NCI-H345 (cell line): ENCODE results near the gene TRERF1.

ENCODE experiments used
- DNase-seq: peaks from one replicate; lab custom pipeline; 2025; lab: John Stamatoyannopoulos, UW

TRERF1 gene

DNA sequence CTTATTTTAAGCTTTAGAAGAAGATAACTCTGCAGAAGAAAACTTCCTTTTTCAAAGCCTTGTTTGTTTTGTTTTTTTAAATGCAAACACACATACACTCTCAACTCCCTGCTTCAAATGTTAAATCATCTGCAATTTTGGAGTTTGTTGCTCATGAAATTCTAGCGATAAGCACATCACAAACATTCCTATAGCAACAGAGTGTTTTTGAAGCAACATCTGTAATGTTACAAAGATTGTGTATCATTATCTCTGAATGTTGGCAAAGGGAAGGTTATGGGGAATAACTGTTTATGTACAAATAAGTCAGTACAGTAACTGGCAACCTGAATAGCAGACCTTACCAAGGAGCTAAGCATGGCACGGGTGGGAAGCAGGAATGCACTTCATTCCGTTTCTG, 149.3 kb downstream of the TRERF1 start:
- DNase-seq, result no peak

DNA sequence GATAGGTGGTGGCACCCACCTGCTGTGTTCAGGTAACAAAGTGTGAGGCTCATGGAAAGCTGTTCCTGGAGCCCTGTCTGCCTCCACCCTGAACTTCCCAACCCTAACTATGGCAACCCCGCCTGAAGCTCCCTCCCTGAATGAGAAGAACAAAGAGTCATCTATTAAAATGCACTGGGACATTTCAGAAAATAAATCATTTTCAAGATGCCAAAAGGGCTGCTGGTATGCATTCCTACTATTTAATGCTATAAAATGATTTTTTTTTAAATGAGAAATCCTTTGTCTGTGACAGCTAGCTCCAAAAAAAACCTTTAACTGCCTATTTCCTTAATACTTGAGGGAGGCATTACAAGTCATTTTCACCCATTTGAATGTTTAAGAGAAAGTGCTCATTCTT, 149.7 kb downstream of the TRERF1 start:
- no peak for DNase-seq

DNA sequence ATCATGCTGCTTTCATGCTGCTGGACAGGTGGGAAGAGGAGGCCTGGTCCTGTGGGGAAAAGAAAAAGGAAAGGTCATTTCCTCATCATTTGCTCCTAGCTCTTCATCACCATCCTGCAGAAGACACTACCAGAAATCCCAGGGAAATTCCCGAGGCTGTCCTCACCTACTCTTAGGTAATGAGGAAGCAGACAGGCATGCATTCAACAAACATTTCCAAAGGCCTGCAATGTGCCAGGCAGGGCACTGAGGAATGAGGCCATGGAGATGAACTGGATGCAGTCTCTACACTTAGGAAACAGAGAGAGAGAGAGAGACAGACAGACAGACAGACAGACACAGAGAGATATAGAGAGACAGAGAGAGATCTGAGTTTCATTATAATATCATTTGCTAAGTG, 151.0 kb downstream of the TRERF1 start:
- DNase-seq, result no peak

DNA sequence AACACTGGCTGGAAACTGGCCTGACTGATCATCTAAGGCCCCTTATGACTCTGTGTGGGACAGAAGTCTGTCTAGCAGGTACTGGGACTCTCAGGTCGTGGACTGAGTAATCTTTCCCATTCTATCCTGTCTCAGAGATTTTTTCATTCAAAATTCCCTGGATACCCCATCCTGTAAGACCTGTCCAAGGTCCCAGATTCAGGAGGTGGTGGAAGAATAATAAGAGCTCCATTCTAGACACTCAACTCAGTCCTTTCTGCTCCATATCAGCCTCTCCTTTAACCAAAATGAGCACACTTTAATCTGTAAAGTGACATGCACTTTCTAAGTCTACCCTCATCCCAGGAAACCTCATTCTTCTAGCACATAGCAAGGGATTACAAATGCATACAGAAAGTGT, 151.5 kb downstream of the TRERF1 start:
- no peak for DNase-seq

DNA sequence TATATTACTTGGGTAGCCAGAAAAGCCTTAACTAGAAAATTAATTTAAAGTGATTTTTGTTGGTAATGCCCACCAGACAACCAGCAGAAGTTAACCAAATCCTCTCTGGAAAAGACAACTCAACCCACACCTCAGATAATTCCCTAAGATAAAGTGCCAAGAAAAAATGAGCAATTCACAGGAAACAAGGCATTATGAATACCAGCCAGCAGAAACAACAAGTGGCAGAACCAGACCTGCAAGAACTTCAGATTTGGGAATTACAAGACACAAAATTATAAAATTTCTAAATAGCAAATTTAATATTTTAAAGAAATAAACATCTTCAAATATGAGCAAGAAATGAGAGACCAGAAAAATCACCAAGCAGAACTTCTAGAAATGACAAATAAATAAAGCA, 154.1 kb downstream of the TRERF1 start:
- DNase-seq, result no peak

DNA sequence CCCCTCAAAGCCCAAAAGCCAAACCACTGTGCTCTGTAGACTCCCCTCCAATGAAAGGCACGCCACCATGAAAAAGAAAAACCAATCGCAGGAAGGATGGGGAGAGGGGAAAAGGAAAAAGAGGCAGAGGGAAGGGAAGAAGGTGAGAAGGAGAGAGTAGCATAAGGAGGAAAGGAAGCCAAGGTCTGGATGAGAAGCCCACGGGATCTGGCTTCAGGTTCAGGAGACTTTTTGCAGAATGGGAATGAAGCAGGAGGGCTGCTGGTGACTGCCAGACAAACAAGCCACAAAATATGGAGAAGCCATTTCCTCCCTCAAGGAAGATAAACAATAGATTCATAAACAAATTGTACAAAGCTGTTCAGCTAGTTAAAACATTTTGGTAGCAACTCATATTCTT, 155.1 kb downstream of the TRERF1 start:
- DNase-seq, result no peak

DNA sequence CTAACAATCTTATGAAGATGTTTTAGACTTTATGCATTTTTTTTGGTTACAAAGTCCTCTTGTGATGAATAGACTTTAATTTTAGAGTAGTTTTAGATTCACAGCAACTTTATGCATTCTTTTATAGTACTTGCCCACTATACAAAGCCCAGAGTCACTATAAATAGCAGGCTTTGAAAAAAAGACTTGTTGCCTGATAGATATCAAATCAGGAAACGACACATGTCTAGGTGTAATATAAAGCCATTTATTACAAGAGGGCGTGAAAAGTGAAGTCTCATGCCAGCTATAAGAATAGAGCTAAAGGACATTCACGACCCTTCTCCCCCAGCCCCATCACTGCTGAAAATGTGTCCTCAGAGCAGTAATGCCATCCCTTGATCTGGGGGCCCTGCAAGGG, 156.0 kb downstream of the TRERF1 start:
- DNase-seq, result no peak

DNA sequence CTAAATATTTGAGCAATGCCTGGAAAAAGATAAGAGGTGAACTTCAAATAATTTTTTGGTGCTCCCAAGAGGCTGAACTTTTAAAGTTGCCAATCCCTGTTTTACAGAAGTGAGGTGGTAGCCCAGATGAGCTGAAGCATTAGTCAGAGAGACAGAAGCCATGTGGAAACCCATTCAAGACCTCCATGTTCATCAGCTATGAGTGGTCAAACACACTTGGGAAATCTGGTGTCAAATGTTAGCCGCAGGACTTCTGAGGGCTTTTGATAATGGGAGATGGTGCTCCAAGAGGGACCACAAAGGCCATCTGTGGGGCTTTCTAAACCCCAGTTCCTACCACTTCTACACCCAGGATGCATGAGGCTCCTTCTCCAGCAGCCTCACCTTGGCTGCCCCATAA, 156.5 kb downstream of the TRERF1 start:
- DNase-seq, result no peak

DNA sequence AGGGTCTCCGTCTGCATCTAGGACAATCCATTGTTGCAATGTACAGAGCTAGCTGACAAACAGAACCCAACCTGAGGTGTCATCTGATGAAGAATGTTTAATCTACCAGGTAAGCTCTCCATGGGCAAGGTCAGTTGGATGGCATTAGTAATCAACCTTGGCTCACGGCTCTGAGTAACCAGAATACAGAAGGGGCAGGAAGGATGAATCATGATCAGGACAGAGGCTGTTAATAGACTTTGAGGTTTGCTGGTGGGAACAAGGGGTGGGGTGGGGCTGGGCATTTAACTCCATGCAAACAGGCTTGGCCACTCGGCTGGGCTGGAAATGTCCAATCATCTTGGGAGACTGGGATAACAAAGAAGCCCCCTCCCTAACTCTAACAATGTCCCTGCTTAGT, 157.0 kb downstream of the TRERF1 start:
- no peak for DNase-seq

DNA sequence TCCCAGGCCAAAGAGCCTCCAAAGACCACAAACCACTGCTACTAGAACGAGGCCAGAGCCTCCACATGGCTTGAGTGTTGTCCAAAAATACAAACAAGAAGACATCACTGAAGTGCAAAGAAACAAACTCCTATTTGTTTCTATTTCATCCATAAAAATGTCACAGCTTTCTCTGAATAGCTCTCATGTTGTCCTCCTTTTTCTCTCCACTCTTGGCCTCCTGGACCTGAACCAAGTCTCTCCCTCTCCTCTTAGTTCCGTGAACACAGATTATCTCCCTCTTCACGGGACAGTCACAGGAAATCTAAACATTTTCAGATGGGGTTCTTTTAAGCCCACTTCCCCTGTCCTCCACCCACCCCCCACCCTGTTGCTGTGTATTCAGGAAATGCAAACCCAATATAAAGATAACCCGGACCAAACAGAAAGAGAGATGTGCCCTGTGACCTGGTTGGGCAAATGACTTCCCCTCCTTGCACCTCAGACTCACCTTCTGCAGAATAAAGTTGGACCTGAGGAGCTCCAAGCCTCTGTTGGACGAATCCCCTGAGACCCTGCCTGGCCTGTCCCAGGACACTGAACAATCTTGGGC, 158.2 kb downstream of the TRERF1 start:
- DNase-seq, result no peak

DNA sequence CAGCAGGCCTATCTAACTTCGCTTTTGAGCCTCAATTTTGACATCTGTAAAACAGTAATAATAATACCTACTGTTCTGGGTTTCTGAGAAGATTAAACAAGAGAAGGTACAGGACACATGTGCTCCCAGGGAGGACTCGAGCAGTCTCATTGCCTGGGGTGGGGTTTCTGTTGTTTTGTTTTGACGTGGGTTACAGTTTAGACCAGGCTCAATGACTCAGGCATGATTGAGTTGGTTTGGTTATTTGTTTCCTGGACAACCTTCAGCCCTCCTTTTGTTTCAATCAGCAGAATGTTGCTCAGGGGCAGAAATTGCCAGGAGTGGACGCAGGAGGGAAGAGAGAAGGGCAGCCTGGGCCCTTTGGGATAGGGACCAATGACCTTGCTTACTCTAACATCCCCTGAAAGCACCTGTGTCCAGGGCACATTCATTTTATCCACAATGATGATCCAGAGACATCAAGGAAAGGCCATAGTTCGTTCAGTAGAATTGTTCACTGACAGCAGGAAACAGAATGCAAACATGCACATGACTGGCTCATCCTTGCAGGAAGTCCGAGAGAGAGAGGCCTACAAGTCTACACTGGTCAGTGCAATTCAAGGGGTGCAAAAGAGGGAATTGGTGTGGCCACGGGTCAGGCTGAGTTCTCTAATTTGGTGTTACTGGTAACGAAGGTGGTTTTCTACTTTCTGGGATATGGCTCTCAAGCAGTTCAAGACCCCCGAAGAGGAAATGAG, 159.6 kb downstream of the TRERF1 start:
- DNase-seq, result no peak

DNA sequence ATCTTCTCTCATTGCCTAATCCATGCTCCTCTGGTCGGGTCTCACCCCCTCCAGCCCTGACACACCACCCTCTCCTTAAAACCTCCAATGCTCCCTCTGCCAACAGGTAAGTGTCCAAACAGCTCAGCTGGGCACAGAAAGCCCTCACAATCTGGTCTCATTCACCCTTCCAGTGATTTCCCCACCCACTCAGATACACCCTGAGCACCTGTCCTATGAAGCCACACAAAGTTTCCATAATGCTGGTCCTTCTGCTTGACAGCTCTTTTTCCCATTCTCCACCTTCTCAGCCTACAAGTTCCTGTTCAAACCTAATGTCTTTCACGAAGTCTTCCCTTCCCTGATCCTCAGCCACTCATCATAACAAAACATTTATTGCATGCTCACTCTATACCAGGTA, 164.0 kb downstream of the TRERF1 start:
- no peak for DNase-seq

DNA sequence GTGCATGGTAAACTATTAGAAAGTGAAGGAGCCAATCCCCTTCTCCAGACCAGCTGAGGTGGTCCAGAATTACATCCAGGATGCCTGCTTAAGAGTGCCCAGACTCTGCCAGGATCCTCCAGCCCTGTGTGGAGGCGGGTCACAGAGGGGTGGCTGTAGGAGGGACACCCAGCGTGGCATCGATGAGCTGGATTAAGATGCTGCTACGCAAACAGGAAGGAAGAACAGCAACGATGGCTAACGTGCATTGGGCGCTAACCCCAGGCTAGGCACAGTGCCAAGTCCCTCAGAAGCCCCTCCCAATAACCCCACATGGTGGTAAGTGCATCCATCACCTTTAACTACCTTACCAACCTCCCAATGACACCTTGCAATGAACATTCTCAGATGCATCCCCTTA, 170.2 kb downstream of the TRERF1 start:
- DNase-seq, result no peak

DNA sequence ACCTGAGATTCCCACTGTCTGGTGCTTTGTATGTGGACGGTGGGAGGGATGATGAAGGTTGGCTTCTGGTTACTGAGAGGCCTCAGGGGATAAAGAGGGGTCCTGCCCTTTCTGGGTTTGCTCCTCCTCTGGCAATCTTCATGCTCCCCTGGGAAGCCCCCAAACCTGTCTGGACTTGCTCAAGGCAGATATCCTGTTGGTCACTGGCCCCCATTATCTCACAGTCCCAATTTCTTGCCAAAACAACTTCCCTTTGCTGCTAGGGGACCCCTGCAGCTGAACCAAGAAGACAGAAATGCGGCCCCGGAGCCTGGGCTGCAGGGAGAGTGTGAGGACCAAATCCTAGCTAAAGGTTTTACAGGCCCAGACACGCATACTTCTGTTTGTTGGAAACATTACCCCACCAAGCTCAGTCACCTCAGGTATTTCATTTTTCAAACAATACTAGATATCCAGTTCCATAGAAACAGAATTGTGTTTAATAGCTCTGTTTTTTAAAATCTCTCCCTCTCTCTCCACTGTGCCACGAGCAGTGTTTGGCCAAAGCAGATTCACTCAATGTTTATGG, 170.7 kb downstream of the TRERF1 start:
- DNase-seq, result no peak

DNA sequence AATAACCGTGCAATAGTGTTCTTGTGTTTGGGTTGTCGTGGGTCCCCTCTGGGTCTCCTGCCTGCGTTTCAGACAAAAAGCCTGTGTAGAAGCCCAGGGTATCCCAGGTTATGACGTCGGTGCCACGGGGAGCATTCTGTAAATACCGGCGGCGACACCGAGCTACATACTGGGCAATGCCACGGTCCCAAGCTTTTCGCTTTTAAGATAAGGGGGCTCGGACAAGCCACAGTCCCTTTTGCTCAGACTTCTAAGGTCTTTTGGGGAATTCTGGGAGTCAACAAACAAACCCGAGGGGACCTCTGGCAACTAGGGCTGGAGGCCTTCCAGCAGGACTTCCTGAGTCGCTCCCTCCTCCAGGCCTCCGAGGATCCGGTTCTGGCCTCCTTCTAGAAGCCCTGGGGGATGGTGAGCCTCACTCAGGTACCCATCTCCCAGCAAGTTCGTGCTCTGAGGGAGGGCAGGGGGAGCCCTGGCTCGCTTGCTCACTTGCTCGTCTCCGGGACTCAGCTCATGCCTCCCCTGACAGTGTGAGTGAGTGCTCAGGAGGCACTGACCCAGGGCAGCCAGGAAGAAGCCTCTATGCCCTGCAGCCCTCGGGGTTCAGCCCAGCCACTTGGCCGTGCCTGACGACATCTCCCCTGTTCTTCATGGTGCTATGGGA, 171.6 kb downstream of the TRERF1 start:
- DNase-seq, result no peak

DNA sequence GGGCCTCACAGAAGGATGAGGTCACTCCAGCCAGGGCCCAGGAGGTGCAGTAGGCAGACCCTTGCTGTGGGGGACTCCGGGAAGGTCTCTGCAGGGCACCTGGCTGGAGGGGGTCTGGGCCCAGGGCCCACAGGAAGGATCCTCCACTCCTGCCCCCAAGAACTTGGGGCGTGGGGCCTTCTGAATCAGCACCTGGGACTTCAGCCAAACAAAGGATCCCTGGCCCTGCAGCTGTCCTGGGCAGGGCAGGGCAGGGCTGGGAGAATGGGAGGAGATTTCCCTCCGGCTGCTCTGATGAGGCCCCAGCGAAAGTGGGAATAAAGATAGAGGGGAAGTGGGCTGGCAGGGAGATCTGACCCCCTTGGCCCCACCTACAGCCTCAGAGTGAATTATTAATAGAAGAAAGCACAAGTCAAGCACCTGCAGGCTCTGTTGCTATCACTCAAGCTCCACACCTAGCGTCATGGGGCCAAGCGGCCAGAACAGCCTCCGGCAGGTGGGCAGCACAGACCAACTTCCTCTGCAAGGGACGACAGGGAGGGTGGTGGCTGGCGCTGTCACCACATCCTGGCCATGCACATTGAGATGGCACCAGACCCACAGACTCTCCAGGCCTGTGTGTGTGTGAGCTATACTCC, 172.5 kb downstream of the TRERF1 start:
- no peak for DNase-seq

DNA sequence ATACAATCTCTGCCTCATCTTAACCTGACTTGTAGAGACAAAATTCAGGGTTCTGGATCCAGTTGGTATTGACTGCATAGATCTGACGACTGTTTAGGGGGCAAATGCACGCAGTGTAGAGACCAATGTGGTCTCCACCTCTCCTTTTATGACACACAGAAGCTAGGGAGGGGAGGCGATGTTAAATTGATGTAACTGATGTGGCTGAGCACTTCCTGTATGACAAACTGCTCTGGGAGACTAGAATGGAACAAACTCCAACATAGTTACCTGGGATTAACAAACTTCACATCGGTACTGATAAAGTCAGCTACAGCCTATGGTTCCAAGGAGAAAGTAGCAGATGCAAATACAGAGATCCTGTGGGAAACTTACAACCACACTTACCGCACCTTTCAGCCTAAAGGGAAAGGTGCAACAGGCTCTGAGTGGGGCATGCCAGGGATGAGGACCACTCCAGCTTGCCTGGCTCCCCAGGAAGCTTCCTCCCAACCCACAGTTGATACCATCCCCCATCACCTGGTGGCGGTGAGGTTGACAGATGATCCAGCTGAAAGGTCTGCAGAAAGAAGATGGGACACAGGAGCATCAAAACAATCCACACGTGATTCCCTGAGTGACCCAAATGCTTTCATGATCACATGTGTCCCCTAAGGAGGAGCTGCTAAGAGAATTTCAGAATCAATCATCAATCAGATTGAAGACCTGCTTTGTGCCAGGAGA, 173.4 kb downstream of the TRERF1 start:
- DNase-seq, result no peak

DNA sequence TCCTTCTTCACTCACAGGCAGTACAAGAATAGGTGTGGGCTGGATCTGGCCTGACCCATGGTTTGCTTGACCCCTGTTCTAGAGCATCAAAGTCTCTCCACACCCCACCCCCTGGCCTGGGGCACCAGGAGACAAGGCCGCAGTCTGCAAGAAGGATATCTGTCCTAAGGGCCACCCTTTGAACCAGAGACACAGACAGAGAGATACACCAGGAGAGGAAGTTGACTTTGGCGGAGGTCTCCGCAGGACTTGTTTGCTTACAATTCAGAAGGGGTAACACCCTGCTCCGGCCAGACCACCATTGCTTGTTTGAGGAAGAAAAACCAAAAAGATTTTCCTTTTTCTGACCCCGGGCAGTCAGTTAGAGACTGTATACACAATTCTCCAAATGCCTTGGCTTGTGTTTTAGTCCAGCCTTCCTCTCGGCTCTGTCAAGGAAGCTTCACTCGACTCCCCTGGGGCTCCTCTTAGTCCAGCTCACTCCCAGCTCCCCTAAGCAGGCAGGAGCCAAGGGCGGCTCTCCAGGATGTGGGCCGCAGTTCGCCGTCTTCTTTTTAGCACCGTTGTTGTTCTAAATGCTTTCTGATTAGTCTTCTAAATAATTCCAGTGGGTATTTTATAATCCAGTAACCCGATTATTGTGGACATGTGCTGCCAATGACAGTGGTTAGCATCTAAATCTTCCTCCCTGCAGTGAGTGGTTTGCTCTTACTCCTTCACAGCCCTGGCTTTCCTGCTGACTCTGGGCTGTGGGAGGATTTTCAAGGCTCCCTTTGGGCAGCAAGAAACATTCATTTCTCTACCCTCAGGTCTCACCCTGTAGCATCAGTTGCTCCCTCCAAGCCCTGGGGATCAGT, 175.5 kb downstream of the TRERF1 start:
- no peak for DNase-seq

DNA sequence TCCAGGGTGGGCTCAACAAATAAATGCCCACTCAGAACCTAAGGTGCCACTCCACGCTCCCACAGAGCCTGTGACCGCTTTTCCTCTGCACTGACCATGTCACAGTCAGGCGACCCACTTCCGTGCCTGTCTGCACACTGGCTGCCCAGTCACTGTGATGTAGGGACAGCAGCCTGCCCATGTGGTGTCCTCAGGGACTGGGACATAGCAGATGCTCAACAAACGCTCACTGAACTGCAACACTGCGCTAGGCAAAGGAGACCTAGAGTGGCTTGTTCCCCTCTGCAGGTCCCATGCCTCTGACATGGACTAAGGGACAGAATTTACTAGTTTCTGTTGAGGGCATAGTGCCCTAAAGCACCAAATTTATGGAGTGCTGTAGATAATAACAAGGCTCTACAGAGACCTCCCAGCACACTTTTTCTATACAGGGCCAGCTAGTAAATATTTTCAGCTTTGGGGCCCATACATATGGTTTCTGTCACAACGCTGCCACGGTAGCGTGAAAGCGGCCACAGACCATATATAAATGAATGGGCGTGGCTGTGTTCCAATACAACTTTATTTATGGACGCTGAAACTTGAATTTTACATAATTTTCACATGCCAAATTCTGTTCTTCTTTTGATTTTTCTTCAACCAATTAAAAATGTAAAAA, 176.2 kb downstream of the TRERF1 start:
- no peak for DNase-seq

DNA sequence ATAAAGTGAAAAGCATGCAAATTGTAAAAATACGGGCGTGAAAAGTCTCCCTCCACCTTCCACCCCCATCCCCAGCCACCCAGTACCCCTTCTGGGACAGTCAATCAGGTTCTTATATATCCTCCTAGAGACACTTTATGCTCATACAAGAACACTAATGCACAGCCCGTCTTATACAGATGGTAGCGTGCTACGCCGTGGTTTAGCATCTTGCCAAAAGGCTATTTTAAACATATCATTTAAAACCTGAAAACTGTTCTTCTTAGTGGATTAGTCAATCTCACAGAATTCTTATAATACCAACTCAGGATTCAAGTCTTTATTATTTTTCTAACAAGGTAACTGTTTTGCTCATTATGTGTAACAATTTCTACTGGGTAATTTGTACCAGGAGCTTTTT, 176.8 kb downstream of the TRERF1 start:
- no peak for DNase-seq
